Measurements from ENCODE around the gene RHEX.
"Not testable (repeated sequence)": the region's sequence is repeated elsewhere in the genome, so short reads cannot be mapped to it uniquely, and the experiment has no call there.

RHEX gene

DNA sequence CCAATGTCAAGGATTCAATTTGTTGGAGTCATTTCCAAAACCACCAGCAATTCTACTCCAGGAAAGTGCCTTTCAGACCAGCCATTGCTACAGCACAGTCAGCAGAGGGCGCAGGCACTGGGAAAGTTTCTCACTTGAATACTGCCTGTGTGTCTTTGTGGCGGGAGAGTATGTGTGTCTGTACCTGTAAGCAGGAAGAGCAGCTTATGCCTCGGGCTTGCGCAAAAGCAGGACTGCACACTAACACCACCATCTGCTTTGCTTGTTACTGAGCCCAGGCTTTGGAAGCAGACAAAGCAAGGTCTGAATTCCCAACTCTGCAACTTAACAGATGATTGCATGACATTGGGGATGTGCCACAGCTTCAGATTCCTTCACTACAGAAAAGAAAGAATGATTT lies 22.3 kb upstream of the RHEX start:
- DNase-seq, result peak; percentile 25 to 70

DNA sequence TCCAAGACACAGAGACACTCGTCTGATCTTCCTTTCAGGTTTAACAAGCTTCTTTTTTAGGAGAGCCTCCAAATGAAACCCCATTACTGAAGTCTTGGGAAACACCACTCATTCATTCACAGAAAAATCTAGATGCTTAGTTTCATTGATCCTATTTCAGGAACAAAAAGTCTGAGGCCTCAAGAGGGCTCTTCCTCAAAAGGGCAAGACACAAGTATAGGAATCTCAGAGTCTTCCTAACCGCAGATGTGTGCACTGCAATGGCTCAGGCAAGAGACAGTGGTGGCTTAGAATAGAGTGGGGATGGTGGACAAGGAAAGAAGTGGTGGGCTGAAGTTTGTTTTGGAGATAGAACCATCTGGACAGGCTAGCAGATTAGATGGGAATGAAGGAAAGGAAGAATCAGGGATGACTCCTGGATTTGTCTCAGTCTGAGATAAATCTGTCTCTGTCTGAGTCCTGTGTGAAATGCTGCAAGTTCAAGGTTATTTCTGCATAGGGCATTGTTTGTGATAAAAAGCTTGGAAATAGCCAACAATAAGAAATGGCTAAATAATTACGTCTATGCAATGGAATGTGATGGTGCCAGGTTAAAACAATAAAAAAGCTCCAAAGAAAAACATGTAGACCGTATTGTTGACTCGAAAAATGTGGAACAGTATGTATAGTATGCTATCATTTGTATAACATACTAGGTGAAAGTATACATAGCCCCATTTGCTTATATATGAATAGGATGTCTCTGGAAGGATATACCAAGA lies 20.4 kb upstream of the RHEX start:
- no peak for DNase-seq

DNA sequence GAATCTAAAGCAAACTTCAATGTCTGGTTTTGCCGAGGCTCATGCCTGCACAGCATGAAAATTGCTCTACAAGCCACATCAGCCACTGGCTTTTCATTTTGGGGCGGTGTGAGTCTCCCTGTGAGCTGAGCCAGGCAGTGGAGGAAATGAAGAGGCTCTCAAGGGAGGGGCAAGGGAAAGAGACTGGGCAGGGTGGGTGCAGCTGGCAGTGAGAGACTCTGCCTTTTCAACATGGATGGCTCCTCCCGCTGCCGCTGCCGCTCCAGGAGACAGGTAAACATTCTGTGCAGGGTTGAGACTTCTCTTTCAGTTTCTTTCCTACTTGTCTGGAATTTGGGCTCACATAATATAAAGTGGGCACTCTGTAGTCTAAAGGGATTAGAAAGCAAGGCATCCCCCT lies 17.9 kb upstream of the RHEX start:
- no peak for DNase-seq

DNA sequence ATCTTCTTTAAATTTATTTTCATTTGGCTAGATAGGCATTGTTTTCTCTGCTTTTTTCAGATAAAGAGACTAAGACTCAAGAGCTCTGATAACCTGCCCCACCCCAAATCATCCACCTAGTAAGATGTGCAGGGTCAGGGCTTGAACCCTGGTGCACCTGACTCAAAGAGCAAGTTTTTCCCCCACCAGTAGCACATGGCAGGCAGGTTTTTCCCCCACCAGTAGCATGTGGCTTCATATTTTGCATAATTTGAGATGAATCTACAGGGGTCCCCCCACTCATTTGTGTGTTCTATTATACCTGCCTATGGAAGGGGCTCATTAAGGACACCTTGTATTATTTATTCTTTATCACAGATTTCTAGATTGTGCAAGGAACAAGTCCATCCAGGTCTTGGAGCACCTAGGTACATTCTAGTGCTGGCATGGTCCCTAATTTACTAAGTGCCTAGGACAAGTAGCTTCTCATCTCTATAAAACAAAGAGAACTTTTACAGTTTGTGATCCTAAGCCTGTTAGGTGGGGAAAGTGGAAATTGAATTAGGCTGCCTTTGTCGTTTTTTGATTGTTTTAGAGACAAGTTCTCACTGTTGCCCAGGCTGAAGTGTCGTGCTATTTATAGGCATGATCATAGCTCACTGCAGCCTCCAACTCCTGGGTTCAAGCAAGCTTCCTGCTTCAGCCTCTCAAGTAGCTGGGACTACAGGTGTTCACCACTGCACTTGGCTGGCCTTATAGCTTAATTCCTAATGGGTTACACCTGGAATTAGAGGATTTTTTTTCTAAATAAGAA lies 16.1 kb upstream of the RHEX start:
- no peak for DNase-seq

DNA sequence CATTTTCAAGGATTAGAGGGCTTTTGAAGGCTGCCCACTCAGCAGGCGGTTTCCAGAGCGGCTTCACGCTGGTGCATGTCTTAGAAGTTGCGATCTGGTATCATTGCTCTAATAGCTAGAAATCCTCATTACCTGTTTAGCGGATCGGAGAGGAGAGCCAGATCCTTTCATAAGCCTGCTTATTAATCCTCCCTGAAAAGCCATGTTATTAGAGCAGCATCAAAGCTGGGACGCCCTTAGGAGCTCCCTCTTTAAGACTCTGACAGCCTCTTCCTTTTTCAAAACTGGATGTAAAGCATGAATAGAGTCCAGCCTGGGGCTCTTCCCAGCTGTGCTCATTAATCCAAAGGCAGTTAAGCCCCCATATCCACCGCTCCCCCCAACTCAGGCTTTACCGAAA lies 15.4 kb upstream of the RHEX start:
- no peak for DNase-seq

DNA sequence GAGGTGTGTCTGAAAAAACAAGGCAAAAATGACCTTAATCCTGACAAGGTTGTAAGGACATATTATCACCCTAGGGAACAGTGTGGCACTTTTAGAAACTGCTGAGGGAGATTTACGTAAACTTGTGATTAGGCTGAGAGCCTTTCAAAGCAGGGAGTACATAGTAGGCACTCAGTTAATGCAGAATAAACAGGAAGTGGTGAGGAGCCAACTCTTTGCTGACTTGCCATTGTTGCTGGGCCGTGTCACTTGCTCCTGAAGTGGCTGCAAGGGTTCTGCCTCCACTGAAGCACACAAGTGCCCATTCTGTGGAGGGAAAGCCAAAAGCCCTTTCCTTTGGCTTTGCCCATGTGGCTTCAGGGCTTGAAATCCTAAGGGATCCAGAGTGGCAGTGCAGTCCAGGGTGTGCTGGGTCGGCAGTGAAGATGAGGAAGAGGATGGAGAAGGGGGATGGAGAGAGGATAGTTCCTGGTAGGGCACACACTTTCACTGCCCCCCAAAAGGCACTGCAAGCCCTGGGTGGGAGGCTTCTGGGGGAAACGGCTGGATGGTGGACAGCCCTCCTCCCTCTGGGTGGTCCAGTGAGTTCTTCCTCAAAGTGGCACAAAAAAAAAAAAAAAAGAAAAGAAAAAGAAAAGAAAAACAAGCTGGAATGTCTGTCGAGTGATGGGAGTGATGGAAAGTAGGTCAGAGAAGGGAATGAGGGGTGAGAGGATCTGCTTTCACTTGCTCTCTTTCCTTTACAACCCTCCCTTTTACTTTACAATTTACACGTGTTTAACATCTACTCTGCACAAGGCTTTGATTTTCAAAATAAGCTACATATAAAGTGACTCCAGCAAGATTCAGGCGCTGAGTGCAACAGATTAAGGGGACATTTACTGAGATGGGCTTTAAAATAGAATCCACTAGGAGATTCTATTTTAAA lies 13.7 kb upstream of the RHEX start:
- DNase-seq, result no peak

DNA sequence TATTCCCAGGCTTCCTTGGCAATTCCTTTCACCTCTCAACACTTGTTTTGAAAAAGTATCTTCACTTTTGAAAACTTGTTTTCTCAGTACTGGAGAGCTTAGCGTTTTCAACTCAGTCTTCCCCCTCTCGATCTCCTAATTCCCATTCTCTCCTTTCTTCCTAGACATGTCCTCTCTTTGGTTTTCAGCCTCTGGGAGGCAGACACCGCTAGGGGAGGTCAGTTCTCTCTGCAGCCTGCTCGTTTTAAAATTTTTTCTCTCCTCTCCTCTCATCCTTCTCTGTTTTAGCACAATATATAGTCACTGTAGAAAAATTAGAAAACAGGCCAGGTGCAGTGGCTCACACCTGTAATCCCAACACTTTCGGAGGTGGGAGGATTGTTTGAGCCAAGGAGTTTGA lies 12.6 kb upstream of the RHEX start:
- DNase-seq, result no peak

DNA sequence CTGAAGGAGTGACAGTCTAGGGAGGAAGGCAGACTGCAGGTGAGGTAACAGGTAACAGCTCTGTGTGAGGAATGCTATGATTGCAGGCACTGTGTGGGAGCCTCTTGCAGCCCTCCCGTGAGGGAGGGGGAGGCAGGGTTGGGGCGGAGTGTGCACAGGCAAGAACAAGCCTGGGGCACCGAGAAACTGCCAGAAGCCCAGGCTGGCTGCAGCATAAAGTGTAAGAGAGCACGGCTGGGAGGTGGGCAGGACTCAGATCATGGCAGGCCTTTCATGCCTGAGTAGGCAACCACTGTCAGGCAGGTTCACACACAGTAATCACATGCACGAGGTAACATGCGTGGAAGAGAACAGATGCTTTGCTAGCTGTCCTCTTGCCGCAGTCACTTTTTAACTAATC lies 11.3 kb upstream of the RHEX start:
- no peak for DNase-seq

DNA sequence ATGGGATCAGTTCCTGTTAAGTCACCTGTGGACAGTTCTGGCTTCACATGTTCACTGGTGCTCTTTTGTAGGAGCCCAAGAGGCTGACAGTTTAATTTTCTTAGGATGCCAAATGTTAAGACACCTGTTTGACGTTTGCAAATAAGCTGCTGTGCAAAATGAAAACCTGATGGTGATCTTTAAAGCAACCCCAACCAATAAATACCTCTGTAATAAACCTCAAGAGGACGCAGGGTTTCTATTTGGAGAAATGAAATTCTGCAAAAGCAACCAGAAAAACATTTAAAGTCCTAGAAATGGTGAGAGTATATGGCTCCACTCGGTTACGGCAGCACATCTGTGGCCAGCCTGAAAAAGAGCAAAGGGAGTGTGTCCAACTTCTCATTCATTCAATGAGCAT lies 5.7 kb upstream of the RHEX start:
- DNase-seq, result no peak

DNA sequence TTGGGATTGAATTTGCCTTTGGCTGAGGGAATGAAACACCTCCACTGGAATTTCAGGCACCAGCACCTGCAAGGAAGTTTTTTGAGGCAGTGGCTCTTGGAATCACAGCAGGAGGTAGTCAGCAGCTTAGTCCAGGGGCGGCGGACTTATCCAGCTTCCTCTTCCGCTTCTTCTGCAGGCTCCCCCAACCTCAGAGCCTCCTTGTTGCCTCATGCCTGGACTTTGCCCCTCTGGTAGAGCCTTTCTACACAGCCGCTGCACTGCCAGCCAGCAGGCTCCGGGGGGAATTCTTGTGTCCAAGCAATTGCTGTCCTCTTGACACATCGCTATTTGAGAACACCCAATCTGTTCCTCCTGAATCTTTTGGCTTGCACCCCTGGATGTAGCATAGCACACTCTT lies 4.4 kb upstream of the RHEX start:
- no peak for DNase-seq

DNA sequence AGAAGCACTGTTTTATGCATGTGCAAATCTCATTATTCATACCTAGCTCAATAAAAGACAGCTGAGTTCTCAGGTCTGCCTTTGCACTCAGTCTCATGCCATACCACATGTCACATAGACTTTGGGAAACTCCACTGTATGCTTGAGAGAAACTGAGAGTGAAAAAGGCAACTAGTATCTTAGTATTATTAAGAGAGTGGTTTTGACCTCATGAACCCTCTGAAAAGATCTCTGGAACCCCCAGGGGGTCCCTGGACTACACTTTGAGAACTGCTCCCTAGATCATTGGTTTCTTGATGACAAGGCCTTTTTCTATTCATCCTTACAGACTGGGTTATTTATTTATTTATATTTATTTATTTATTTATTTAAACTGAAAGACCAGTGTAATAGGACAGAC lies 3.7 kb upstream of the RHEX start:
- DNase-seq, result no peak

DNA sequence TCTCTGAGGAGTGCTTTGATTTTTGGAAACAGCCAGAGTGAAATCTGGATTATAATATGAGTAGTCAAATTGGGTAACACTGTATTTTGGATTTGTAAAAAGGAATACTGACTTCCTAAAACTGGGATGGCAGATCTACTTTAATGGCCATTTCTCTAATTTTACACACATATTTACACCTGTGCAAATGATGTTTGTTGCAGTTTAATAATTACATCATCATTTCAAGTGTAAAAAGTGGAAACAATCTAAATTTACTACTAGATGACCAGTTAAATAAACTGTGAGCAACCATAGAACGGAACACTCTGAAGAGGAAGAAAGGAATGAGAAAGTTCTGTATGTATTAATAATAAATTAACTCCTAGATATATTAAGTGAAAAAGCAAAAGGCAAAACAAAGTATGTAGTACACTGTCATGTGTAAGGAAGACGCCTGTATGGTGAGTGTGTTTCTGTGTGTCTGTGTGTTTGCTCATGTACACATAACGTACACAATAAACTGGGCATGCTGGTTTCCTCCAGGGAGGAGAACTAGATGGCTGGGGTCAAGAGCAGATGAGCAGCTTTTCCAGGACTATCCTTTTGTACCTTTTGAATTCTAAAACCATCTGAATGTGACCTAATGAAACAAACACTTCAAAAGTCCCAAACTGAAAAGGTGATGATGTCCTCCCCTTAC lies 2.9 kb upstream of the RHEX start:
- no peak for DNase-seq

DNA sequence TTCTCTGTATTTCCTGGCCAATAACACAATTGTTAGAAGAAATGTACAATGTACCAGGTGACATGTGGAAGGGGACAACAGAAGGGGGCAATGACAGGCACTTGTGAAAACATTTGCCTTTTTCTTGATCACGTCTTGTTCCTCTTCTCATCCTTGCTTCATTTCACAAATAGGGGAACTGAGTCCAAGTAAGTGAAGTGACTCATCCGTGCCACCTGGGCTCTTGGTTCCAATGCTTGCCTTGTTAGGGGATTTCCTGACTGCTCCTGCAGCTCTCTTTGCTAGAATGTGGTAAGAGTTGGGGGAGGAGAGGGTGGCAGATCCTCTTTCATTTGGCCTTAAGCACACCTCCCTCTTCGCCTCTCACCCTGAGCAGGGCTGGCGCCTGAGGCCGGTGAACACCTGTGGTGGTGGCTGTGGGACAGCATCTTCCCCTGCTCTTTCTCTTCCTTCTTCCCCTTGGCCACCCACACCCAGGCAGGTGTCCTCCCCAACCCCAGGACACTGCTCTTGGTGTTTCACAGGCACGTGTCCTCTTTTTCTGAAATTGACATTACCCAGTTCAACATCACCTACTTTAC lies 2.2 kb upstream of the RHEX start:
- no peak for DNase-seq

DNA sequence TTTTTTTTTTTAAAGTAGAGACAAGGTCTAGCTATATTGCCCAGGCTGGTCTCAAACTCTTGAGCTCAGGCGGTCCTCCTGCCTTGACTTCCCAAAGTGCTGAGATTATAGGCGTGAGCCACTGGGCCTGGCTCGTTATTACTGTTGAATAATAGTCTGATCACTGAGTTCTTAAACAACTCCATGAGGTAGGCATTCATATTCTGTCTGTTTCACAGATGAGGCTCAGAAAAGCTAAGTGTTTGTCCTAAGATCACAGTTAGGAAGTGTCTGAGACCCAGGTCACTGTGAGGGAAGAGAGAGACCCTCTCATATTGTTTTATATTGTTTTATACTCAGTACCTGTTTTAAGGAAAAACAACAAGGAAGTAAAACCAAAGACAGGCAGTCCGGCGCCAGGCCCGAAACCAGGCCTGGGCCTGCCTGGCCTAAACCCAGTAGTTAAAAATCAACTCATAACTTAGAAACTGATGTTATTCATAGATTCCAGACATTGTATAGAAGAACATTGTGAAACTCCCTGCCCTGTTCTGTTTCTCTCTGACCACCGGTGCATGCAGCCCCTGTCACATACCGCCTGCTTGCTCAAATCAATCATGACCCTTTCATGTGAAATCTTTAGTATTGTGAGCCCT lies 625 bp upstream of the RHEX start:
- not testable (repeated sequence) for DNase-seq

DNA sequence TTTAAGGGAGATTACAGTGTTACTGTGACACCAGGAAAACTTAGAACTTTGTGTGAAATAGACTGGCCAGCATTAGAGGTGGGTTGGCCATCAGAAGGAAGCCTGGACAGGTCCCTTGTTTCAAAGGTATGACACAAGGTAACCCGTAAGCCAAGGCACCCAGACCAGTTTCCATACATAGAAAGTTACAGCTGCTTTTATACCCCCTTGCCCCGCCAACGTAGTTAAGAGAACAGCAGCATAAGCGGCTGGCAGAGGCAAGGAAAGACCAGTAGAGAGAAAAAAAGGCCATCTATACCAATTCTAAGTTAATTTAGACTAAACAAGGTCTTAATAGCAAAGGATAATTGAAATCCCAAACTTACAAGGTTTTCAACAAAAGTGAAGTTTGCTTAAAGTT lies 643 bp downstream of the RHEX start:
- not testable (repeated sequence) for DNase-seq

DNA sequence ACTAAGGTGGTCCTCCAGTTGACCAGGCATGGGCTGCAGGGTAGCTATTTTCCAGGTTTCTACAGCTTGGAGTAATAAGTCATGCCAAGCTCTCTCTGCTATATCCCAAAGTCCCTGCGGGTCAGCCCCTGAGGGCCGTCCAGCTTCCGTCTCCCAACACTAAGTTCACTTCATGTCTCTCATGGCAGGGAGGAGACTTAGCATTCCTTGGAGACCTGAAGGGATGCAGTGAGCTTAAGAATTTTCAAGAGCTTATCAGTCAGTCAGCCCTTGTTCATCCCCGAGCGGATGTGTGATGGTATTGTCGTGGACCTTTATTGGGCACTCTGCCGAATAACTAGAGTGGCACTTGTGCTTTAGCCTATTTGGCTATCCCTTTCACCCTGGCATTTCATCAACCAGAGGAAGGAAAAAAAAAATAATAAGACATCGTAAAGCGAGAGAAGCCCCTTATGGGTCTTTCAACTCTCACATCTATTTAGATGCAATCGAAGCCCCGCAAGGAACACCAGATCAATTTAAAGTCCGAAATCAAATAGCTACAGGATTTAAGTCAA lies 2.2 kb downstream of the RHEX start:
- not testable (repeated sequence) for DNase-seq

DNA sequence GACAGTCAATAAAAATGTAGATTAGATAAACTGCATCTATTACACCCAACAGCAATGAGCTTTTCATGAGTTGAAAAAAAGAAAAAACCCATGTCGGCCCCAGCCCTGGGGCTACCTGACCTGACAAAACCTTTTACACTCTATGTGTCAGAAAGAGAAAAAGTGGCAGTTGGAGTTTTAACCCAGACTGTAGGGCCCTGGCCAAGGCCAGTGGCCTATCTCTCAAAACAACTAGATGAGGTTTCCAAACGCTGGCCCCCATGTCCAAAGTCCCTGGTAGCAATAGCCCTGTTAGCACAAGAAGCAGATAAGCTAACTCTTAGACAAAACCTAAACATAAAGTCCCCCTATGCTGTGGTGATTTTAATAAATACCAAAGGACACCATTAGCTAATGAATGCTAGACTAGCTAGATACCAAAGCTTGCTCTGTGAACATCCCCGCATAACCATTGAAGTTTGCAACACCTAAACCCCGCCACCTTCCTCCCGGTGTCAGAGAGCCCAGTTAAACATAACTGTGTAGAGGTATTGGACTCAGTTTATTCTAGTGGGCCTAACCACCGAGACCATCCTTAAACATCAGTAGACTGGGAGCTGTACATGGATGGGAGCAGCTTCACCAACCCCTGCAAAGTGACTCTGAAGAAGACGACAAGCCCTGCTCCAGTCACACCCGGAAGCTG lies 2.8 kb downstream of the RHEX start:
- not testable (repeated sequence) for DNase-seq

DNA sequence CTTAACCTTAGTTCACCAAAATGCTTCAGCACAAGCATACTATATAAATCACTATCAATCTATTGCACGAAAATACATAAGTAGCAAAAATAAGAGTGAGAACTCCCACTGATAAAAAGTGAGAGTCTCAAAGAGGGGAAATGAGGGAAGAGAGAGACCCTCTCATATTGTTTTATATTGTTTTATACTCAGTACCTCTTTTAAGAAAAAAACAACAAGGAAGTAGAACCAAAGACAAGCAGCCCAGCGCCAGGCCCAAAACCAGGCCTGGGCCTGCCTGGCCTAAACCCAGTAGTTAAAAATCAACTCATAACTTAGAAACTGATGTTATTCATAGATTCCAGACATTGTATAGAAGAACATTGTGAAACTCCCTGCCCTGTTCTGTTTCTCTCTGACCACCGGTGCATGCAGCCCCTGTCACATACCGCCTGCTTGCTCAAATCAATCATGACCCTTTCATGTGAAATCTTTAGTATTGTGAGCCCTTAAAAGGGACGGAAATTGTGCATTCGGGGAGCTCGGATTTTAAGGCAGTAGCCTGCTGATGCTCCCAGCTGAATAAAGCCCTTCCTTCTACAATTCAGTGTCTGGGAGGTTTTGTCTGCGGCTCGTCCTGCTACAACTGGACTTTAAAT lies 5.4 kb downstream of the RHEX start:
- DNase-seq, result not testable (repeated sequence)

DNA sequence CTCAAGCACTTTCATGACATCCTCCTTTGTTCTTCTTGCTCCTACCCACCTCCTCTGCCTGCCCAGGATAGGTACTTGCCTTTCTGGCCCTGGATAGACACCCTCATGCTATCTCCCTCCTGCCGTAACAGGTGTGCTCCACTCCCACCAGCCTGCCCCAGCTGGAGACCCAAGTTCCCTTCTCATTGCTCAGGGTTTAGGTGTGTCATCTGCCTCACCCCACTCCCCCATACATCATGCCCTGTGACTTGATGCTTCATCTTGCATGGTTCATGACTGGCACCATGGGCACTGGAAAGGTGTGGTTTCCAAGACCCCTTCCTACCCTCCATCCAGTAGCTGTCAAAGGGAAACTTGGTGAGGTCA lies 5.9 kb downstream of the RHEX start:
- no peak for DNase-seq

DNA sequence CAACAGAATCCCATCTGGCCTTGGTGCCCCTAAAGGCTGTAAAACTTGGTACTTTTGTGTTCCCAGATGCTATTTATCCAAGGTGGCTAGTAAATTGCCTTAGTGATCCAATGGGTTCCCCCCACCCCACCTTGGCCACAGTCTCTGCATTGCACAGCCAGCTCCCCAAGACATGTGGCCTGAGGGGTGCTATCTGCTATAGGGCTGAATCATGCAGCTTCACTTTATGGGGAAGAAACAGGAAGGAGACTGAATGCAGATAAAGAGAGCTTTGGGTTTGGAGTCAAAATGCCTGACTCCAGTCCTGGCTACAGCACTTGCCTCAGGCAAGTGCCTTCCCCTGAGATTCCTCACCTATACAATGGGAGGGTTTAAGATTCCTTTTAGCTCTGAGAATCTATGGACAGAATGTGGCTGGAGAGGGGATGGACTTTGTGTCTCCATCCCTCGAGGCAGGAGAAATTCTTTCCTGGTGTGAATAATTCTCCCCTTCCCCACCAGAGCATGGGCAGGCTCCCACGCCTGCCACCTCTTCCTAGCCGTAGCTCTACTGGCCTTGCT lies 6.5 kb downstream of the RHEX start:
- no peak for DNase-seq
